ENCODE data around the gene TMEM51. TPM values are rescaled to one million over a fixed set of nuclear protein-coding genes. Genes with fewer than 3 reads are reported as not detected.

Gene TMEM51
- total and polyA plus RNA-seq, 9 of the 15 experiments (the other 6 are each of a cell fraction or from before 2014, with no cell fraction given): 0.06 to 1.4 (median 0.58) TPM

- TF ChIP-seq MNT (conservative IDR thresholded peaks at IDR 0.05): 0 out of 4 replicates have a peak, but pooled peaks of 1 of the 2 experiments have one; percentile 28
These were observed 996 bp upstream of the TMEM51 start (continued) for GRCh38 chr1:15152318-15153183.

DNA sequence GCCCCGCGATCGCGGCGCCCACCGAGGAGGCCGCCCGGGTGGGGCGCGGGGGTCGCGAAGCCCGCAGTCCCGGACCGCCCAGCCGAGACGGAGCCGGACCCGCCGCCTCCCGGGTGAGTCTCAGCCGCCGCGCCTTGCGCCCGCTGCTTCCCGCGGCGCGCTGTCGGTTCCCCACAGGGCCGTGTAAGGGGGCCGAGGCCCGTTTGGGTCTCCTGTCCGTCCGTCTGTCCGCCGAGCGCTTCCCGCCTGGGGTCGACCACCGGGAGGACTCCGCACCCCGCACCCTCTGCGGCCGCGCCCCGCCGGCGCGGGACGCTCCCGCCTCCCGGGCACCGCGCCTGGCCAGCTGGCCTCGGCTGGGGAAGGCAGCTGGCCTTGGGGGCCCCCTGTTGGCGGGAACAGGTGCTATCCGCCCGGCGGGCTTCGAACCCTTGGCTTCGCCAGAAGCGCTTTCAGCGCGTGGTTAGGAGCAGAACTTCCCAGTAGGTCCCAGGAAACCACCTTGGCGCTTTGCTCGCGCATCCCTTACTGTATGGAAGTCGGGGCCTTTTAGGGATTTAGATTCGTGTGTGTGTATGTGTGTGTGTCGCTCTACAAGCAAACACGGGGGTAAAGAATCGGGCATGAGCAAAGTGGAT, 414 bp downstream of the TMEM51 start:
- Histone ChIP-seq H4K20me1 (replicated peaks; ENCODE audit: control insufficient read depth, insufficient read depth, low read length) (0 out of 2 replicates have a peak, but pooled peaks cover 7% of the 10 kb centered on the region), H3K4me3 (peak overlapping the region; percentile 23), H3K9me1 (ENCODE audit: control insufficient read depth, insufficient read depth, low read length) (no peaks in the 10 kb centered on the region), H2AFZ (ENCODE audit: low read depth, low read length) (peak overlapping the region; percentile 30; the same call in 1 of the 2 replicates), H3K27me3 (ENCODE audit: control insufficient read depth in 2 of 2, insufficient read depth in 2 of 2, low read length in 2 of 2) (peaks cover 24 to 85% of the 10 kb centered on the region in 2 experiments), H3K4me1 (replicated peaks in 1 of 2; ENCODE audit: control insufficient read depth in 2 of 2, insufficient read depth in 2 of 2, low read length in 2 of 2) (peaks cover 6 to 26% of the 10 kb centered on the region in 2 experiments), H3K9ac (ENCODE audit: insufficient read depth in 1 of 2, low read depth in 2 of 2, low read length in 2 of 2) (peak overlapping the region in 1 of 2 experiments; percentile 75; a peak in 3 of 4 replicates), H3K79me2 (ENCODE audit: control insufficient read depth, insufficient read depth, low read length) (no peaks in the 10 kb centered on the region), H3K9me3 (replicated peaks; ENCODE audit: control insufficient read depth, insufficient read depth, low read depth, low read length) (no peaks in the 10 kb centered on the region), H3K36me3 (ENCODE audit: control insufficient read depth, insufficient read depth, low read length) (no peaks in the 10 kb centered on the region), H3K27ac (ENCODE audit: extremely low read depth, low read depth, low read length) (no peak overlapping the region), H3K4me2 (ENCODE audit: insufficient read depth, low read length) (peak overlapping the region; percentile 51)
- ATAC-seq: peak; percentile 80
- DNase-seq (ENCODE audit: extremely low read depth in 1 of 4, low spot score in 3 of 4): peak; percentile 70 to 82 (median 80)
- intact Hi-C loops (cut with micrococcal nuclease) (loop anchor here (10.0 kb wide), 1 partner anchor 281 kb away; the partner anchor contains the start of gene CTRC), in situ Hi-C loops (cut with MboI) (loop anchor here (5.0 kb wide), 2 partner anchors 103 to 278 kb away; no protein-coding TSS in a partner anchor)
- POLR2A ChIA-PET: interaction anchor here (0.6 to 0.7 kb wide), 2 partner anchors 44 to 273 kb away, joined by 3 to 6 read pairs; no protein-coding TSS in a partner anchor
- no peak for FAIRE-seq
- CTCF ChIA-PET (ENCODE audit: low intra/inter-chr PET ratio): no interaction called here
- BruUV-seq (replicated peaks): no TSS peak
- 3% methylated on average over 68 of the region's 74 CpGs for WGBS (ENCODE audit: insufficient coverage, low coverage, missing lambda C conversion rate)
- TF ChIP-seq CCNT2 (IDR thresholded peaks at IDR 0.05; ENCODE audit: borderline replicate concordance, extremely low read depth, insufficient read length, low read depth, low read length) (no peak), ZKSCAN1 (IDR thresholded peaks at IDR 0.05; ENCODE audit: low read depth, low read length) (no peak), NFYB (IDR thresholded peaks at IDR 0.05; ENCODE audit: extremely low read depth, insufficient read length) (no peak), ZFP91 (CRISPR knock-in tag; IDR thresholded peaks at IDR 0.05) (no peak), ZSCAN29 (IDR thresholded peaks at IDR 0.05) (no peak), DACH1 (IDR thresholded peaks at IDR 0.05; ENCODE audit: partially characterized antibody) (peak; percentile 27), ZKSCAN3 (CRISPR knock-in tag; IDR thresholded peaks at IDR 0.05) (no peak), E2F1 (CRISPR knock-in tag; IDR thresholded peaks at IDR 0.05) (no peak)
- TF ChIP-seq, protein P1, sequence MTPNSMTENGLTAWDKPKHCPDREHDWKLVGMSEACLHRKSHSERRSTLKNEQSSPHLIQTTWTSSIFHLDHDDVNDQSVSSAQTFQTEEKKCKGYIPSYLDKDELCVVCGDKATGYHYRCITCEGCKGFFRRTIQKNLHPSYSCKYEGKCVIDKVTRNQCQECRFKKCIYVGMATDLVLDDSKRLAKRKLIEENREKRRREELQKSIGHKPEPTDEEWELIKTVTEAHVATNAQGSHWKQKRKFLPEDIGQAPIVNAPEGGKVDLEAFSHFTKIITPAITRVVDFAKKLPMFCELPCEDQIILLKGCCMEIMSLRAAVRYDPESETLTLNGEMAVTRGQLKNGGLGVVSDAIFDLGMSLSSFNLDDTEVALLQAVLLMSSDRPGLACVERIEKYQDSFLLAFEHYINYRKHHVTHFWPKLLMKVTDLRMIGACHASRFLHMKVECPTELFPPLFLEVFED (CRISPR knock-in tag; conservative IDR thresholded peaks at IDR 0.05): no peak
